HG02852 (cell line): Measurements from ENCODE around the gene ATP6V1G2.
"Not testable (repeated sequence)": the region's sequence is repeated elsewhere in the genome, so short reads cannot be mapped to it uniquely, and the experiment has no call there.

Experiments
- ATAC-seq: cut with Tn5 transposase; IDR thresholded peaks from one replicate; pipeline ENCODE4 v1.9.1; 2021; ENCODE audit warnings: mild to moderate bottlenecking, moderate library complexity; ENCODE audit not compliant: unreplicated experiment

Gene ATP6V1G2

GRCh38 chr6:31529329-31530150, 16.9 kb downstream of the ATP6V1G2 start:
- ATAC-seq: no peak

GRCh38 chr6:31528821-31529328, 17.5 kb downstream of the ATP6V1G2 start, which contains the start of gene MCCD1:
Gene MCCD1, plus strand, starts transcription at chr6:31528962. Its CDS starts 53 bp downstream, at chr6:31529015.
- ATAC-seq: no peak

GRCh38 chr6:31528307-31528777, 18.1 kb downstream of the ATP6V1G2 start:
- no peak for ATAC-seq

GRCh38 chr6:31525932-31526591, 20.3 kb downstream of the ATP6V1G2 start:
- no peak for ATAC-seq

DNA sequence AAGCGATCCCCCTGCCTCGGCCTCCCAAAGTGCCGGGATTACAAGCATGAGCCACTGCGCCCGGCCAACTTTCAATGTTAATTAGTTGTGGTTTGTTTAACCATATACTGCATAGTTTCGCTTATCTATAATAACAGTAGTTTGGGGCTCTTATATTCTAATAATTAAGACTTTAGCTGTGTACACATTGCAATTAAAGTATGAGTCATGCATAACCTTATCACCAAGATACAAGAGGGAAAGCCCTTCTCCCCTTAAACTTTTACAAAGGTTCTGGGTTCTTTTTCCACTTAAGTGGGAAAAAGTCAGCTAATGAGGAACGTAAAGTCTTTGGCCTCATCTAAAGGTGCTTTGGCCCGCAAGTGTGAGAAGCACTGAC, 20.9 kb downstream of the ATP6V1G2 start:
- ATAC-seq: no peak

- no peak for ATAC-seq
These were observed 24.6 kb downstream of the ATP6V1G2 start for GRCh38 chr6:31521835-31522234.

DNA sequence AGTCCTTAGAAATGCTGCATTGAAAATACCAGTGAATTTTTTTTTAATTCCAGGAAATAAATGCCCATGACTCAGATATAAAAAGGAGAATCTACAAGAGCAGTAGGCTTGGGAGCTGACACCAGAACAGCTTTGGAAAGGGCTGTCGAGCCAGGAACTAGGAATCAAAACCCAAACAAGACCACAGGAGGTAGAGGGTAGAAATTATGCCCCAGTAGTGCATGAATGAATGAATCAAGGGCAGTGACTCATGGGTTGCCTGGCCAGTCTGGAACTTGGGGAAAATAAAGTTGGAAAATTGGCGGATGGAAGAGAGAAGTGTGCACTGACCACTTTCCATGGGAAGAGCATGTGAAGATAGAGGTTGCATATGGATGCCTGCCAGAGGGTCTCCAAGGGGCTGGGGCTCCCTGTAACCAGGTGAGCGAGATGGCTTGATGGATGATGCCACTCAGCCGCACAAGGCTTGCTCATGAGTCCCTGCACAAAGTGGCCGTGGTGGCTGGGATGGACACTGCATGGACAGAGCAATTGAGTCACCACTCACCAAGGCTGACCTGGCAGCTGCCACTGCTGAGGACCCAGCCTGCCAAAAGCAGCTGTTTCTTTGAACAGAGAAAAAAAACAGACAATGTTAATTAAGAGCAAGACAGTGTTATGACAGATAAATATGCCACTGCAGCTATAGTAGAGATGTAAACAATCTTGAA, 32.8 kb downstream of the ATP6V1G2 start:
- no peak for ATAC-seq

DNA sequence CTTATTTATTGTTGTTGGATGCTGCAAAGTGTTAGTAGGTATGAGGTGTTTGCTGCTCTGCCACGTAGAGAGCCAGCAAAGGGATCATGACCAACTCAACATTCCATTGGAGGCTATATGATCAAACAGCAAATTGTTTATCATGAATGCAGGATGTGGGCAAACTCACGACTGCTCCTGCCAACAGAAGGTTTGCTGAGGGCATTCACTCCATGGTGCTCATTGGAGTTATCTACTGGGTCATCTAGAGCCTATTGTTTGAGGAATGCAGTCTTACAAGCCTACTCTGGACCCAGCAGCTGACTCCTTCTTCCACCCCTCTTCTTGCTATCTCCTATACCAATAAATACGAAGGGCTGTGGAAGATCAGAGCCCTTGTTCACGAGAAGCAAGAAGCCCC, 36.4 kb downstream of the ATP6V1G2 start:
- ATAC-seq: no peak

- ATAC-seq: not testable (repeated sequence)
These were observed 37.4 kb downstream of the ATP6V1G2 start for GRCh38 chr6:31509036-31509435.

DNA sequence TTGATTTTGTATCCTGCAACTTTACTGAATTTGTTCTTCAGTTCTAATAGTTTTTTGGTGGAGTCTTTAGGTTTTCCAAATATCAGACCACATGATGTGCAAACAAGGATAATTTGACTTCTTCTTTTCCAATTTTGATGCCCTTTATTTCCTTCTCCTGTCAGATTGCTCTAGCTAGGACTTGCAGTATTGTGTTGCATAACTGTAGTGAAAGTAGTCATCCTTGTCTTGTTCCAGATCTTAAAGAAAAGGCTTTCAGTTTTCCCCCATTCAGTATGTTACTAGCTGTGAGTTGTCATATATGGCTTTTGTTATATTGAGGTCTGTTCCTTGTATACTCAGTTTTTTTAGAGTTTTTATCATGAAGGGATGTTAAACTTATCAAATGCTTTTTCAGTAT, 43.8 kb downstream of the ATP6V1G2 start:
- ATAC-seq: no peak

GRCh38 chr6:31499648-31500047, 46.8 kb downstream of the ATP6V1G2 start:
- not testable (repeated sequence) for ATAC-seq

DNA sequence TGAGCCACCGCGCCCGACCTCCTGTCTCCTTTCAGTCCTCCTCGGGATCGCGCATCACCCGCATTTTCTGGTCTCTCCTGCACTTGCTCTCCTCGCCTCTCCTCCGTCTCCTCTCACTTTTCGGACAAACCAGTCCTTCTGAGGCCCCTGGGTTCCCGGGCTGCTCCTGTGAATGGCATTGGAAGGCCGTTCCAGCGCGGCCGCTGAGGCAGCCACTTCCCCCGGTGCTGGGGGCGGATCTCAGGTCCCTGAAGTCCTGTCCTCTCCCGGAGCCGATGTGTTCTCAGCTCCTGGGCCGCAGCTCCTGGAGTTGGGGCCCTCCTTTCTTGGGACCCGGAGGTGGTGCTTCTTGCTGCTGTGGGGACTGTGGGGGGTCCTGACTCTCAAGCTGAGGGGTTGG, 47.7 kb downstream of the ATP6V1G2 start:
- ATAC-seq: no peak

GRCh38 chr6:31497531-31498476, 48.6 kb downstream of the ATP6V1G2 start, which contains the start of gene MICB:
Gene MICB, plus strand, starts transcription at chr6:31498145. Its CDS starts 49 bp downstream, at chr6:31498194.
- ATAC-seq: peak; percentile 60

- not testable (repeated sequence) for ATAC-seq
These were observed 49.6 kb downstream of the ATP6V1G2 start for GRCh38 chr6:31496826-31497225.

- no peak for ATAC-seq
These were observed 50.8 kb downstream of the ATP6V1G2 start for GRCh38 chr6:31495580-31495979.
